ENCODE results near the gene PAK2.
"Not testable (repeated sequence)": the region's sequence is repeated elsewhere in the genome, so short reads cannot be mapped to it uniquely, and the experiment has no call there.

Gene PAK2

GRCh38 chr3:196739671-196740480, at the start of gene PAK2:
PAK2 (plus strand) TSS chr3:196739857; CDS start chr3:196782647, 42,790 bp downstream.
- DNase-seq (ENCODE audit: low read depth, low spot score): peak; percentile 51

GRCh38 chr3:196689941-196690660, 49.6 kb upstream of the PAK2 start:
- DNase-seq (ENCODE audit: low read depth, low spot score): no peak

- DNase-seq (ENCODE audit: low read depth, low spot score): no peak
Observed at GRCh38 chr3:196691386-196691785, 48.3 kb upstream of the PAK2 start.

GRCh38 chr3:196694202-196694638, 45.4 kb upstream of the PAK2 start:
- no peak for DNase-seq (ENCODE audit: low read depth, low spot score)

GRCh38 chr3:196694941-196695848, 44.5 kb upstream of the PAK2 start:
- no peak for DNase-seq (ENCODE audit: low read depth, low spot score)

- DNase-seq (ENCODE audit: low read depth, low spot score): no peak
Observed at GRCh38 chr3:196695849-196696226, 43.8 kb upstream of the PAK2 start.

GRCh38 chr3:196697270-196697669, 42.4 kb upstream of the PAK2 start:
- DNase-seq (ENCODE audit: low read depth, low spot score): no peak

- DNase-seq (ENCODE audit: low read depth, low spot score): no peak
Observed at GRCh38 chr3:196699749-196700148, 39.9 kb upstream of the PAK2 start.

GRCh38 chr3:196700801-196701200, 38.9 kb upstream of the PAK2 start:
- DNase-seq (ENCODE audit: low read depth, low spot score): no peak

- no peak for DNase-seq (ENCODE audit: low read depth, low spot score)
Observed at GRCh38 chr3:196706327-196706726, 33.3 kb upstream of the PAK2 start.

GRCh38 chr3:196706731-196707130, 32.9 kb upstream of the PAK2 start:
- no peak for DNase-seq (ENCODE audit: low read depth, low spot score)

GRCh38 chr3:196707566-196707965, 32.1 kb upstream of the PAK2 start:
- DNase-seq (ENCODE audit: low read depth, low spot score): no peak

GRCh38 chr3:196708467-196708866, 31.2 kb upstream of the PAK2 start:
- DNase-seq (ENCODE audit: low read depth, low spot score): no peak

- no peak for DNase-seq (ENCODE audit: low read depth, low spot score)
Observed at GRCh38 chr3:196711838-196712513, 27.7 kb upstream of the PAK2 start, which contains the start of the genes CEP19 and PIGX. CEP19 (minus strand) TSS chr3:196712250; CDS start chr3:196708657, 3,593 bp downstream. PIGX (plus strand) TSS chr3:196712377.

GRCh38 chr3:196712514-196713413, 26.9 kb upstream of the PAK2 start:
- no peak for DNase-seq (ENCODE audit: low read depth, low spot score)

- not testable (repeated sequence) for DNase-seq (ENCODE audit: low read depth, low spot score)
Observed at GRCh38 chr3:196717162-196717561, 22.5 kb upstream of the PAK2 start.

- DNase-seq (ENCODE audit: low read depth, low spot score): no peak
Observed at GRCh38 chr3:196721097-196721496, 18.6 kb upstream of the PAK2 start.

GRCh38 chr3:196726788-196727675, 12.6 kb upstream of the PAK2 start:
- DNase-seq (ENCODE audit: low read depth, low spot score): no peak

GRCh38 chr3:196735751-196736150, 3.9 kb upstream of the PAK2 start:
- DNase-seq (ENCODE audit: low read depth, low spot score): no peak

All from brain pericyte (primary cell).